ENCODE results near the gene AP3M1.

Gene AP3M1

DNA sequence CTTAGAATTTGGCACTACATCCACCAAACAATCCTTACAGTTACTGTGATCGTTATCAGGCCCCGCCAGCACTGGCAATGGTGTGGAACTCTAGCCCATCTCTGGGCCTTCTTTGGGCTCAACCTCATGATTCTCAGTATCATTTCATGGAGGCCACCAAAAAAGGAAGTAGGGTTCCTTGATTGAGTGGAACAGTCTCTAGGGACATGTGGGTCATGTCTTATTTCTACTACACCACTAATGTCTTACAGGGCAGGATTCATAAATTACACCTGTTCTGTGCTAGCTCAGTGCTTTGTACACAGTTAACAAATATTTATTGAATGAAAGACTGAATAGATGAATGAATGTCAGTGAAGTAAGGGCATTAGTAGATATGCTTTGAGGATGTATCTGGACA is 53.9 kb downstream of the AP3M1 start:
- H3K4me1 ChIP-seq (ENCODE audit: control insufficient read depth, insufficient read depth, low read length): no peaks in the 10 kb centered on the region
- peaks cover 30 to 88% of the 10 kb centered on the region in 2 experiments for H3K36me3 ChIP-seq (ENCODE audit: control insufficient read depth in 2 of 2, insufficient read depth in 1 of 2, low read length in 2 of 2)
- no peak for TF ChIP-seq ZNF202 (tag by site-specific recombination; IDR thresholded peaks at IDR 0.05; ENCODE audit: borderline replicate concordance)
- TF ChIP-seq REPIN1 (tag by site-specific recombination; IDR thresholded peaks at IDR 0.05; ENCODE audit: low read depth): no peak
- no peak for TF ChIP-seq ZNF548 (tag by site-specific recombination; IDR thresholded peaks at IDR 0.05)
- no peak for TF ChIP-seq ZNF747 (tag by site-specific recombination; IDR thresholded peaks at IDR 0.05)
- TF ChIP-seq ZNF274 (IDR thresholded peaks at IDR 0.05; ENCODE audit: low read length): no peak
- TF ChIP-seq ZNF274 (tag by site-specific recombination; IDR thresholded peaks at IDR 0.05; ENCODE audit: borderline replicate concordance): no peak
- TF ChIP-seq ZBTB44 (tag by site-specific recombination; IDR thresholded peaks at IDR 0.05): no peak
- no peak for TF ChIP-seq ZNF2 (tag by site-specific recombination; IDR thresholded peaks at IDR 0.05)
- no peak for TF ChIP-seq SETDB1 (IDR thresholded peaks at IDR 0.05; ENCODE audit: insufficient read length, low read length)
- no peak for TF ChIP-seq ZNF776 (tag by site-specific recombination; IDR thresholded peaks at IDR 0.05; ENCODE audit: borderline replicate concordance)
- no peak for TF ChIP-seq ZNF555 (tag by site-specific recombination; conservative IDR thresholded peaks at IDR 0.05)
- TF ChIP-seq ZNF211 (tag by site-specific recombination; IDR thresholded peaks at IDR 0.05; ENCODE audit: low read depth): no peak
- no peak for TF ChIP-seq SCRT1 (tag by site-specific recombination; IDR thresholded peaks at IDR 0.05; ENCODE audit: borderline replicate concordance)
- TF ChIP-seq IKZF3 (tag by site-specific recombination; IDR thresholded peaks at IDR 0.05): no peak
- TF ChIP-seq ZNF133 (tag by site-specific recombination; IDR thresholded peaks at IDR 0.05): no peak
- no peak for TF ChIP-seq ZFP37 (tag by site-specific recombination; IDR thresholded peaks at IDR 0.05)
- TF ChIP-seq YY2 (tag by site-specific recombination; IDR thresholded peaks at IDR 0.05): no peak
- TF ChIP-seq PRDM1 (tag by site-specific recombination; IDR thresholded peaks at IDR 0.05): no peak
- no peak for TF ChIP-seq ZNF626 (tag by site-specific recombination; IDR thresholded peaks at IDR 0.05)
- no peak for TF ChIP-seq ZNF701 (tag by site-specific recombination; IDR thresholded peaks at IDR 0.05)
- H3K4me3 ChIP-seq (ENCODE audit: low read depth, low read length): no peak overlapping the region
- CTCF ChIA-PET: interaction anchor here (2.2 kb wide), 1 partner anchor 15 kb away, joined by 9 read pairs; no protein-coding TSS in a partner anchor
- no peaks in the 10 kb centered on the region for H3K9me3 ChIP-seq (ENCODE audit: control insufficient read depth, insufficient read depth, low read depth, low read length)
- POLR2A ChIA-PET: no interaction called here
- H3K27ac ChIP-seq (ENCODE audit: extremely low read depth, low read depth, low read length): no peak overlapping the region

DNA sequence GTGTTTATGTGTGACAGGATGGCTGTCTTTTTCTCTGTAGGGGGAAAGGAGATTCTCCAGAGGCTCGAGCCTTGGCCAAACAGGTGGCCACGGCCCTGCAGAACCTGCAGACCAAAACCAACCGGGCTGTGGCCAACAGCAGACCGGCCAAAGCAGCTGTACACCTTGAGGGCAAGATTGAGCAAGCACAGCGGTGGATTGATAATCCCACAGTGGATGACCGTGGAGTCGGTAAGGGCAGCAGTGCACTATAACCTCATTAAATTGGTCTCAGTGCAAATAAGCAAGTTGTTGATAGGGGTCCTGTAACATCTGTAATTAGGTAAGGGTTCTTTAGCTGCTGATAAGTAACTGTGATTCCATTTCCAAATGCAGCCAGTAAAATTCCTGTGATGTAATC is 56.4 kb downstream of the AP3M1 start:
- CTCF ChIA-PET: interaction anchor here (0.6 to 1.1 kb wide), 4 partner anchors 15 to 140 kb away, joined by 3 read pairs; no protein-coding TSS in a partner anchor
- no peaks in the 10 kb centered on the region for H3K4me1 ChIP-seq (ENCODE audit: control insufficient read depth, insufficient read depth, low read length)
- TF ChIP-seq ZNF747 (tag by site-specific recombination; IDR thresholded peaks at IDR 0.05) (no peak), ZNF561 (tag by site-specific recombination; IDR thresholded peaks at IDR 0.05; ENCODE audit: borderline replicate concordance) (no peak), ZNF785 (tag by site-specific recombination; IDR thresholded peaks at IDR 0.05) (no peak), ZNF677 (tag by site-specific recombination; IDR thresholded peaks at IDR 0.05) (no peak), ZNF529 (tag by site-specific recombination; IDR thresholded peaks at IDR 0.05; ENCODE audit: insufficient replicate concordance) (no peak), ZFP3 (tag by site-specific recombination; IDR thresholded peaks at IDR 0.05; ENCODE audit: low read depth) (no peak), YY1 (tag by site-specific recombination; IDR thresholded peaks at IDR 0.05) (no peak), ZNF571 (tag by site-specific recombination; IDR thresholded peaks at IDR 0.05) (no peak), ZNF530 (tag by site-specific recombination; IDR thresholded peaks at IDR 0.05; ENCODE audit: low read depth) (no peak), ZNF624 (tag by site-specific recombination; IDR thresholded peaks at IDR 0.05) (no peak), ZSCAN30 (tag by site-specific recombination; IDR thresholded peaks at IDR 0.05) (no peak), ZNF768 (tag by site-specific recombination; IDR thresholded peaks at IDR 0.05) (no peak), ZFHX2 (tag by site-specific recombination; conservative IDR thresholded peaks at IDR 0.05) (no peak), KLF9 (tag by site-specific recombination; IDR thresholded peaks at IDR 0.05; ENCODE audit: low read depth) (no peak), ZBTB21 (tag by site-specific recombination; IDR thresholded peaks at IDR 0.05) (no peak), ZBTB10 (tag by site-specific recombination; IDR thresholded peaks at IDR 0.05) (no peak), ZNF132 (tag by site-specific recombination; IDR thresholded peaks at IDR 0.05; ENCODE audit: borderline replicate concordance) (no peak)
- POLR2A ChIA-PET: no interaction called here
- no peak overlapping the region for H3K4me3 ChIP-seq (ENCODE audit: low read depth, low read length)
- H3K36me3 ChIP-seq (ENCODE audit: control insufficient read depth in 2 of 2, insufficient read depth in 1 of 2, low read length in 2 of 2): peaks cover 31 to 89% of the 10 kb centered on the region in 2 experiments
- no peaks in the 10 kb centered on the region for H3K9me3 ChIP-seq (ENCODE audit: control insufficient read depth, insufficient read depth, low read depth, low read length)
- no peak overlapping the region for H3K27ac ChIP-seq (ENCODE audit: extremely low read depth, low read depth, low read length)
